Mesendoderm (in vitro differentiated cells): ENCODE data around the gene TRIM8.
A peak's percentile ranks its signal among the peaks of the same experiment; 100 is the strongest.

ENCODE experiments used
- DNase-seq: peaks from one replicate; pipeline ENCODE4 v3.0.0; 2013
- H2AK5ac ChIP-seq: 2 replicates; pipeline ENCODE4 v1.6.1; 2013; ENCODE audit warnings: low read length, inconsistent platforms
- H2BK120ac ChIP-seq: 2 replicates; pipeline ENCODE4 v1.6.1; 2013; ENCODE audit warnings: low read depth, mild to moderate bottlenecking, low read length, moderate library complexity, mixed read lengths
- H2BK15ac ChIP-seq: replicated peaks from 2 replicates; pipeline ENCODE4 v1.6.1; 2013; ENCODE audit warnings: low read depth, mild to moderate bottlenecking, moderate library complexity
- H2BK5ac ChIP-seq: 2 replicates; pipeline ENCODE4 v1.6.1; 2013; ENCODE audit warnings: low read length, inconsistent platforms
- H3K18ac ChIP-seq: 2 replicates; pipeline ENCODE4 v1.6.1; 2013; ENCODE audit warnings: mild to moderate bottlenecking, low read length, mixed read lengths
- H3K23ac ChIP-seq: one replicate; pipeline ENCODE4 v1.6.1; 2013; ENCODE audit warnings: low read length
- H3K27ac ChIP-seq: 2 replicates; pipeline ENCODE4 v1.5.1; 2013; ENCODE audit warnings: low read depth, mild to moderate bottlenecking, inconsistent platforms, low read length, moderate library complexity
- H3K27me3 ChIP-seq: 2 replicates; pipeline ENCODE4 v1.6.1; 2013; ENCODE audit warnings: low read length, control low read depth, mild to moderate bottlenecking, inconsistent platforms; ENCODE audit not compliant: insufficient read depth, poor library complexity
- H3K36me3 ChIP-seq: 2 replicates; pipeline ENCODE4 v1.6.1; 2013; ENCODE audit warnings: low read length, inconsistent platforms; ENCODE audit not compliant: control insufficient read depth, insufficient read depth
- H3K4ac ChIP-seq: one replicate; pipeline ENCODE4 v1.6.1; 2013; ENCODE audit warnings: low read depth, mild to moderate bottlenecking, low read length, moderate library complexity
- H3K4me1 ChIP-seq: 2 replicates; pipeline ENCODE4 v1.6.1; 2013; ENCODE audit warnings: low read depth, low read length, inconsistent platforms; ENCODE audit not compliant: control insufficient read depth
- H3K4me2 ChIP-seq: 2 replicates; pipeline ENCODE4 v1.6.1; 2013; ENCODE audit warnings: low read length
- H3K4me3 ChIP-seq: 2 replicates; pipeline ENCODE4 v1.5.1; 2013; ENCODE audit warnings: mild to moderate bottlenecking, low read length
- H3K56ac ChIP-seq: one replicate; pipeline ENCODE4 v1.6.1; 2013; ENCODE audit warnings: low read length
- H3K79me1 ChIP-seq: 2 replicates; pipeline ENCODE4 v1.6.1; 2013; ENCODE audit warnings: low read length, inconsistent platforms
- H3K79me2 ChIP-seq: 2 replicates; pipeline ENCODE4 v1.6.1; 2013; ENCODE audit warnings: mild to moderate bottlenecking, low read length; ENCODE audit not compliant: control insufficient read depth, insufficient read depth
- H3K9ac ChIP-seq: 2 replicates; pipeline ENCODE4 v1.6.1; 2013; ENCODE audit warnings: low read length, inconsistent platforms
- H4K5ac ChIP-seq: one replicate; pipeline ENCODE4 v1.6.1; 2013; ENCODE audit warnings: low read length
- H4K8ac ChIP-seq: one replicate; pipeline ENCODE4 v1.6.1; 2013; ENCODE audit warnings: low read depth, mild to moderate bottlenecking, control low read depth, low read length, moderate library complexity
- WGBS: extraction: QIAGEN DNeasy Blood & Tissue Kit; methylation state at CpG from one replicate; pipeline ENCODE4 v1.1.7; 2013; ENCODE audit warnings: low lambda C conversion rate, missing lambda C conversion rate; ENCODE audit not compliant: insufficient coverage; ENCODE audit errors: extremely low coverage; 5-methylcytosine and 5-hydroxymethylcytosine counted together

Gene TRIM8

DNA sequence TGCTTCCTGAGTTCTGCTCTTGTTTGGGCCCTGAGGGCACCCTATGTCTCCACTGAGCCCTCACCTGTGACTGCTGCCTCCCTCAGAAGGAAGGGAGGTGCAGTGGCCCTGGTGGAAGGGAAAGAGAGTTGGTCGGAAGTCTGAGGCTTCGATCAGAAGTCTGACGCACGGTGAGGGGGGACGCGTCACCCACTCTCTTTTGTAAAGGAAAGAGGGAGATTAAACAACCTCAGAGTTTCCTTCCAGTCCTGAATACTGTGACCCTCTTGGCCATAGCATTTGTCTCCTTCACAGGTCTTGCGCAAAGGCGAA is 31.4 kb upstream of the TRIM8 start:
- no peaks in the 10 kb centered on the region for H3K79me1 ChIP-seq
- no peak overlapping the region for H2BK15ac ChIP-seq
- no peak overlapping the region for H3K4me3 ChIP-seq
- H3K79me2 ChIP-seq: no peaks in the 10 kb centered on the region
- H3K23ac ChIP-seq: no peak overlapping the region
- no peak overlapping the region for H3K56ac ChIP-seq
- H3K27ac ChIP-seq: no peak overlapping the region
- no CpG with 5 or more reads among the region's 8 CpGs for WGBS
- no peak overlapping the region for H2BK5ac ChIP-seq
- H3K36me3 ChIP-seq: no peaks in the 10 kb centered on the region
- H2BK120ac ChIP-seq: no peak overlapping the region
- H3K4me2 ChIP-seq: no peak overlapping the region
- H4K5ac ChIP-seq: no peak overlapping the region
- no peak overlapping the region for H2AK5ac ChIP-seq
- H3K18ac ChIP-seq: no peak overlapping the region
- no peak overlapping the region for H3K9ac ChIP-seq
- H4K8ac ChIP-seq: no peak overlapping the region
- H3K4me1 ChIP-seq: peaks cover 1% of the 10 kb centered on the region
- no peak overlapping the region for H3K4ac ChIP-seq
- DNase-seq: no peak
- H3K27me3 ChIP-seq: no peaks in the 10 kb centered on the region

DNA sequence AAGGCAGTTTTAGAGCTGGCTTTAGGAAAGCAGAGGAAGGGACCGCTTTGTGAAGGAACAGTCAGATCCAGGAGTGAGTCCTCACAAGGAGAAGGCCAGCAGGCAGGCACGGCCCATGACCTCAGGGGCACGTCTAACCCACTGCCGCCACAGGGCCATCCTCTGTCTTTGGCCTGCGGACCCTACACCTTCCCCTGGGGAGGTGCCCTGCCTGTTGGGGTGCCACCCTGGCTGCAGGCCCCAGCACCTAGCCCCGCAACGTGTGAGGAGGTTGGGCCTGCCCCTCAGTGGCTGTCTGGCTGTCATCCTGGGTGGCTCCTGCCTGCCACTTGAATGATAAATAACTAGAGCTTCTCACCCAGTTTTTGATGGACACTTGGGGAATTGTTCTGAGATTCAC is 31.0 kb upstream of the TRIM8 start:
- no peak overlapping the region for H3K56ac ChIP-seq
- no peaks in the 10 kb centered on the region for H3K27me3 ChIP-seq
- H3K4ac ChIP-seq: no peak overlapping the region
- no peak overlapping the region for H2BK5ac ChIP-seq
- H3K27ac ChIP-seq: no peak overlapping the region
- no peak overlapping the region for H4K5ac ChIP-seq
- DNase-seq: no peak
- no peak overlapping the region for H3K18ac ChIP-seq
- no peak overlapping the region for H2AK5ac ChIP-seq
- peaks cover 1% of the 10 kb centered on the region for H3K4me1 ChIP-seq
- H3K79me1 ChIP-seq: no peaks in the 10 kb centered on the region
- WGBS: no CpG with 5 or more reads among the region's 7 CpGs
- no peaks in the 10 kb centered on the region for H3K36me3 ChIP-seq
- H2BK15ac ChIP-seq: no peak overlapping the region
- H3K4me2 ChIP-seq: no peak overlapping the region
- no peak overlapping the region for H3K23ac ChIP-seq
- no peak overlapping the region for H2BK120ac ChIP-seq
- H3K79me2 ChIP-seq: no peaks in the 10 kb centered on the region
- no peak overlapping the region for H3K9ac ChIP-seq
- H3K4me3 ChIP-seq: no peak overlapping the region
- H4K8ac ChIP-seq: no peak overlapping the region

DNA sequence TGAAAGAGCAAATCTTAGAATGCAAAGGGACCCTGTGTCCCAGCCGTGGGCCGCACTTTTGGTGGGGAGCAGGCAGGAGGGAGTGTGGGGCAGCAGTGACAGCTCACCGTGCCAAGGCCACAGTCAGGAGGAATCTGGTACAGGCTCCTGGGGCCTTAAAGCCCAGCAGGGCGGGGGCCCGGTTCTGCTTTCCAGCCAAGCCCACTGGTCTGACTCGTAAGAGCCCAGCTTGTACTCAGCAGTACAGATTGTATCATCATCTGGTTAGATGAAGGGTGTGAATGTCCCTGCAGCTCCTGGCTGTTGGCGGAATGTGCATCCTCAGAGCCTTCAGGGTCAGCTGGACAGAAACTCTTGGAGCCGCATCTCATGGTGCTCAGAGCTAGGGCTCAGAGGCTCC is 30.5 kb upstream of the TRIM8 start:
- no peak overlapping the region for H4K5ac ChIP-seq
- H4K8ac ChIP-seq: no peak overlapping the region
- no peak overlapping the region for H3K9ac ChIP-seq
- H3K27me3 ChIP-seq: no peaks in the 10 kb centered on the region
- no peak overlapping the region for H3K4me2 ChIP-seq
- no peak overlapping the region for H3K4me3 ChIP-seq
- no peaks in the 10 kb centered on the region for H3K79me1 ChIP-seq
- no peak overlapping the region for H2AK5ac ChIP-seq
- H3K79me2 ChIP-seq: no peaks in the 10 kb centered on the region
- H3K56ac ChIP-seq: no peak overlapping the region
- no peak for DNase-seq
- no peak overlapping the region for H3K27ac ChIP-seq
- H2BK120ac ChIP-seq: no peak overlapping the region
- H3K23ac ChIP-seq: no peak overlapping the region
- H3K18ac ChIP-seq: no peak overlapping the region
- WGBS: no CpG with 5 or more reads among the region's 8 CpGs
- no peak overlapping the region for H2BK5ac ChIP-seq
- H3K4ac ChIP-seq: no peak overlapping the region
- no peak overlapping the region for H2BK15ac ChIP-seq
- H3K4me1 ChIP-seq: peaks cover 1% of the 10 kb centered on the region
- H3K36me3 ChIP-seq: no peaks in the 10 kb centered on the region

DNA sequence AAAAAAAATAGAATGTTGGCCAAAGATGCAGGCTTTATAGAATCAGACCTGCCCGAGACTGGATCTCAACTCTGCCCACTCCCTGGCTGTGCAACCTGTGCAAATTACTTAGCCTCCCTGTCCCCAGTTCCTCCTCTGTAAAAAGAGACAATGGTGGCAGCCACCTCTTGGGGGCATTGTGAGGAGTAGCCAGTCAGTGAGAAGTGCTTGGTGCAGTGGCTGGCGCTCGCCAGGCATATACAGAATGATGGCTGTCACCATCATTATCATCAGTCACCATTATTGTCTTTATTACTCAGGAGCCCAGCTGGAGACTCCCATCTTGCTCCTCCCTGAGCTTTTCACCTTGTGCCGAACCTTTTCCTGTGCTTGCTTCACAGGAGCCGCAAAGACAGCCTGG is 29.4 kb upstream of the TRIM8 start:
- Histone ChIP-seq H2AK5ac (no peak overlapping the region), H4K8ac (no peak overlapping the region), H3K4ac (no peak overlapping the region), H2BK15ac (no peak overlapping the region), H3K18ac (no peak overlapping the region), H4K5ac (no peak overlapping the region), H3K56ac (no peak overlapping the region), H3K27me3 (no peaks in the 10 kb centered on the region), H3K9ac (no peak overlapping the region), H3K79me1 (no peaks in the 10 kb centered on the region), H2BK120ac (no peak overlapping the region), H3K4me1 (peaks cover 1% of the 10 kb centered on the region), H3K23ac (no peak overlapping the region), H2BK5ac (no peak overlapping the region), H3K4me2 (no peak overlapping the region), H3K79me2 (no peaks in the 10 kb centered on the region), H3K36me3 (no peaks in the 10 kb centered on the region), H3K4me3 (no peak overlapping the region), H3K27ac (no peak overlapping the region)
- no peak for DNase-seq
- WGBS: no CpG with 5 or more reads among the region's 5 CpGs

DNA sequence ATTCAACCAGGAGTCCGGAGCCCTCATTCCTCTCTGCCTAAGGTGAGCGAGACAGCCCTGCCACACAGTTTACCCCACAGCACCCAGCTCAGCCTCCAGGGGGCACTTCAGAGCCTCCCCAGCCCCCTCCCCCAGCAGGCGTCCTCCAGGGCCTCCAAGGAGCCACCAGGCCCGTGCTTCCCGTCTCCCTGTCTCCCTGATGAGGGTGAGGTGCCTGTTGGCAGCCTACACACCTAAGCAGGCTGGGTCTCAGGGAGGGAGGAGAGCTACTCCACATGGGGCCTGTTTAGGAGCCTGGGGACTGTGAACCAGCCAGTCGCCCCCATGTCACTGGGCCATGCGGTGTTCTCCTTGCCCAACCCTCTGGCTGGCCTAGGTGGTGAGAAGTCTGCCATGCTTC is 28.9 kb upstream of the TRIM8 start:
- H4K5ac ChIP-seq: no peak overlapping the region
- H3K4me3 ChIP-seq: no peak overlapping the region
- H2BK5ac ChIP-seq: no peak overlapping the region
- H3K4me2 ChIP-seq: no peak overlapping the region
- no peak overlapping the region for H3K4ac ChIP-seq
- no peak overlapping the region for H3K23ac ChIP-seq
- H3K18ac ChIP-seq: no peak overlapping the region
- H3K36me3 ChIP-seq: no peaks in the 10 kb centered on the region
- WGBS: no CpG with 5 or more reads among the region's 7 CpGs
- DNase-seq: peak; percentile 73
- H3K9ac ChIP-seq: no peak overlapping the region
- no peaks in the 10 kb centered on the region for H3K79me2 ChIP-seq
- no peaks in the 10 kb centered on the region for H3K27me3 ChIP-seq
- H3K79me1 ChIP-seq: no peaks in the 10 kb centered on the region
- no peak overlapping the region for H4K8ac ChIP-seq
- H3K4me1 ChIP-seq: peaks cover 1% of the 10 kb centered on the region
- H2AK5ac ChIP-seq: no peak overlapping the region
- H3K27ac ChIP-seq: no peak overlapping the region
- peak overlapping the region; percentile 49 for H3K56ac ChIP-seq
- H2BK120ac ChIP-seq: no peak overlapping the region
- H2BK15ac ChIP-seq: no peak overlapping the region

DNA sequence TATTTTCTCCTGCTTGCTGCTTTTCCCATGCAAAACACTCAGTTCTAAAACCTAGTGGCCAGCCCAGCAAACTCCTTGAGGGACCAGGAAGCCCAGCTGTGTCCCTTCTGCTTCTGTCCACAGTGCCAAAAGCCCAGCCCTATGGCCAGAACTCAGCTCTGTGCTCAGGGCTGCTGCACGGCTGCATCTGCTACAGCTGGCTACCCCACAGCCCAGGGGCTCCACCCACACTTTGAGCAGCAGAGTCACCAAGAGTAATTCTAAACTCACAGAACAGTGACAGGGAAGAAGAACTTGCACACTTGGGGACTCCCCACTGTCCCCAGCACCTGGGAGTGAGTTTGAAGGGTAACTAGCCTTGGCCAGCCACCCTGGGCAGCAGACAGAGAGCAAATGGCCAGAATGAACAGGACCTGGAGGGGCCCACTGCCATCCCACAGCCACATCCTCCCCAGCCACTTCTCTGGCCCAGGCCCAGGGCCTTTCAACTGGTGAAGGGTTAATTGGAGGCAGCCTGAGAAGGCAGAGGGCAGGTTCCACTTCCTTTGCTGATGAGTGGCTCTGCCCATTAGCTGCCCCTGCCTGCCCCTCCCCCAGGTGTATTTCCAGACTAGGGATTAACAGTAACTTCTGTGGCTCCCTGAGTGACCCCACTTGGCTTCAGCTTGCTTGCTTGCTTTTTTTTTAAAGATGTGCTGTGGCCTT is 28.1 kb upstream of the TRIM8 start:
- Histone ChIP-seq H3K18ac (no peak overlapping the region), H2BK5ac (no peak overlapping the region), H2AK5ac (no peak overlapping the region), H2BK15ac (no peak overlapping the region), H3K4ac (no peak overlapping the region), H4K5ac (no peak overlapping the region), H3K23ac (no peak overlapping the region), H3K79me2 (no peaks in the 10 kb centered on the region), H3K36me3 (no peaks in the 10 kb centered on the region), H3K27me3 (no peaks in the 10 kb centered on the region), H3K79me1 (no peaks in the 10 kb centered on the region), H2BK120ac (no peak overlapping the region), H3K4me1 (peaks cover 1% of the 10 kb centered on the region), H3K56ac (no peak overlapping the region), H3K4me3 (no peak overlapping the region), H4K8ac (no peak overlapping the region), H3K9ac (no peak overlapping the region), H3K27ac (no peak overlapping the region), H3K4me2 (no peak overlapping the region)
- no CpG with 5 or more reads among the region's 1 CpG for WGBS
- DNase-seq: no peak
